NCI-H460 (cell line): ENCODE data around the gene HSH2D. TPM values are rescaled to one million over a fixed set of nuclear protein-coding genes. Genes with fewer than 3 reads are reported as not detected.
"Not testable (repeated sequence)": the region's sequence is repeated elsewhere in the genome, so short reads cannot be mapped to it uniquely, and the experiment has no call there.

Experiments used
- DNase-seq: peaks from one replicate; pipeline ENCODE4 v3.0.0-alpha.2; 2016; ENCODE audit warnings: low read depth; ENCODE audit errors: extremely low read depth
- polyA plus RNA-seq: library from polyadenylated mRNA; depleted of rRNA; stranded (reverse); fragments of >200 nt; gene quantifications from 2 replicates; pipeline ENCODE4 v1.2.3, GENCODE V29; 2014; cell fraction: nucleus; rRNA removed
- total RNA-seq: library from RNA; depleted of rRNA; stranded (reverse); fragments of >200 nt; shearing (Covaris generic); gene quantifications from 2 replicates; pipeline ENCODE4 v1.2.3, GENCODE V29; 2014; rRNA removed

Gene HSH2D, protein sequence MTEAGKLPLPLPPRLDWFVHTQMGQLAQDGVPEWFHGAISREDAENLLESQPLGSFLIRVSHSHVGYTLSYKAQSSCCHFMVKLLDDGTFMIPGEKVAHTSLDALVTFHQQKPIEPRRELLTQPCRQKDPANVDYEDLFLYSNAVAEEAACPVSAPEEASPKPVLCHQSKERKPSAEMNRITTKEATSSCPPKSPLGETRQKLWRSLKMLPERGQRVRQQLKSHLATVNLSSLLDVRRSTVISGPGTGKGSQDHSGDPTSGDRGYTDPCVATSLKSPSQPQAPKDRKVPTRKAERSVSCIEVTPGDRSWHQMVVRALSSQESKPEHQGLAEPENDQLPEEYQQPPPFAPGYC
- not detected in 2 replicates for total RNA-seq
- not detected in 2 replicates for polyA plus RNA-seq

DNA sequence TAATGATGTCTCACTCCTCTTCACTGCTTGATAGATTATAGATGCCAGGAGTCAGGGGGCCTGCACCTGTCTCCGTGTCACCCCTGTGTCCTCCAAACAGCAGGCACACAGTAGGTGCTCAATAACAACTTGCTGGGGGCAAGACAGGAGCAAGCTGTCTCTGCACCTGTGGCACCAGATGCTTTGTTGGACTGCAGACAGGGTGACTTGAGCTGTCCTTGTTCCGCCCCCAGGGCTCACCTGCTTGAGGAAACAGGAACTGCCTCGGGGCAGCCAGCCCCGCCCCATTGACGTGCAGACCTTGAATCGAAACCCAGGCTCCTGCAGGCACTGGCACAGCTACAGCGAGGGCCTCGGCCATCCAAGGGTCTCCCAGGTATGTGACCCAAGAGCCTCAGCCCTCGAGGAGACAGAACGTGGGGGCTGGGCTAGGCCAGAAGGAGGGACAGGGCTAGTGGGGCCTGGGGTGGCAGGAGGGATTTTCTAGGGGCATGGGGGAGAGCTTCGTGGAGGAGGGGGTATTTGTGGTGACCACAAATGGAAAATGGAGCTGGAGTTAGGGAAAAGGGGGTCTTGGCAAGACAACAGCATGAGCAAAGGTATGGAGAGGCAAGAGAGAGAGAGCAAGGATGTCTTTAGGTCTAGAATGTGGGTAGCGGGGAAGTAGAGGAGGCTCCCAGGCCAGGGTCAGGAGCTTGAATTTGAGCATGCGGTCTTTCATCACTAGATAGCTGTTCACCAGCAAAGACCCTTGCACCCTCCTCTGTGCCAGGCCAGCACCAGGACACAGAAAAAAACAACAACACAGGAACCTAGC, at the start of gene HSH2D:
Gene HSH2D (plus strand): TSS at position 287 of the 817 bp plus-strand sequence. CDS start 5,066 bp downstream, outside the sequence.
- no peak for DNase-seq

DNA sequence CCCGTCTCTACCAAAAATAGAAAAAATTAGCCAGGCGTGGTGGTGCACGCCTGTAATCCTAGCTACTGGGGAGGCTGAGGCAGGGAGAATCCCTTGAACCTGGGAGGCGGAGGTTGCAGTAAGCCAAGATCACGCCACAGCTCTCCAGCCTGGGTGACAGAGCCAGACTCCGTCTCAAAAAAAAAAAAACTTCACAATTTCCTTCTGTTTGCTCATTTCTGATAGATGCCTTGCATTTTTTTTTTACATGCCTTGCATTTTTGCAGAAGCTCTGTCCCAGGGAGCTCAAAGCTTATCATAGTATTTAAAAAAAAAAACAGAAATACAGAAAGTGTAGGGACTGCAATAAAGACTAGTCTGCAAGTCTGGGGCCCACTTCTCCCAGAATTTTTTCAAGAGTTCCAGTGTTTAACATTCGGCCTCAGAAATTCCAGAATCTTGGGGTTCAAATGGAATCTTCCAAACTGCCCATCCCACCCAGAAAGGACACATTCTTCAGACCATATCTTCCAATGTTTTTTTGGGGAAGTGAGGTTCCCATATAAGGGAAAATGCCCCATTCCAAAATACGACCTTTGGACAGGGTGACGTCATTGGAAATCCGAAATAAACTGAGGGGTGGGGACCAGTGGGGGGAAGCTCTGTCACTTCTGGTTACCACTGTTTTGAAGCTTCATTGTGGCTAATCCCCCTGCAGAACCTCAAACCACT, 49.0 kb upstream of the HSH2D start:
- DNase-seq, result no peak

DNA sequence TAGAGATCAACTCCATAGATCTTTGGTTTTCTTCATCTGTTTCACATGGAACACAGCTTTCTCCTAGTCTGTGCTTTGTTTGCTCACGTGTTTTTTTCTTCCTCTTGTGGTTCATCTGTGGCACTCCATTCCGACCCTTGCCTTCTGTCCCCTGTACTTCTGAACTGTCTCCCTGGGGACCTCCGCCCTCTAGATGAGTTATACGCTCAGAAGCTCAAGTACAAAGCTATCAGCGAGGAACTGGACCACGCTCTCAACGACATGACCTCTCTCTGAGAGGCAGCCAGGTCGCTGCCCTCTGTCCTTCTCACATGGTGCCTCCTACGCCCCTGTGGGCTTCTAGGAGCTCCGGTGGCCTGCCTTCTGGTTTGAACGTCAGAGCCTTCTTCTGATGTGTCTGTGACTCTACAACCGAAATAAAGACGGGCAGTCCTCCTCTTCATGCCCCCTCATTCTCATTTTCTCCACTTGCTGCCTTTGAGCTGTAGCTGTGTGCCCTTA, 48.4 kb upstream of the HSH2D start:
- no peak for DNase-seq

DNA sequence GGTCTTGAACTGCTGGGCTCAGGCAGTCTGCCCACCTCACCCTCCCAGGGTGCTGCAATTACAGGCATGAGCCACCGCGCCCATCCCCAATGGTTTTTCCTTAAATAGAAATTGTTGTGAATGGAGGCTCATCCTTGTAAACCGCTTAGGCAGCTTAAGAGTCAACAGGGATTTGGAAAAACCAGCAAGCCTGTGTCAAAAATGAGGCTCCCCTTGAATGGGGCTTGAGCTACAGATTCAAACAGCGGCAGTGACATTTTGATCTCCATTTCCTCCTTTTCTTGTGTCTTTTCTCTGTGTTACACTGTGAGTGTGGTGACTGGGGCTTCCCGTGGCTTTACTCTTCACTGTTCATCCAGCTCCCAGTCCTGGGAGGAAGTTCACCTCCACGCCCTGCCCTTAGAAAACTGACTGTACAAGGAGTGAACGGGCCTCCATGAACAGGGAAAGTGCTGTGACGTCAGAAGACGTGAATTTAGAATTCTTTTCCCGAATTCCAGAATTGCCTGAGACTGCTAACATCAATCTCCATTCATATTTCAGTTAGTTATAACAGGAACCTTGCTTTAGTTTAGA, 47.1 kb upstream of the HSH2D start:
- no peak for DNase-seq

DNA sequence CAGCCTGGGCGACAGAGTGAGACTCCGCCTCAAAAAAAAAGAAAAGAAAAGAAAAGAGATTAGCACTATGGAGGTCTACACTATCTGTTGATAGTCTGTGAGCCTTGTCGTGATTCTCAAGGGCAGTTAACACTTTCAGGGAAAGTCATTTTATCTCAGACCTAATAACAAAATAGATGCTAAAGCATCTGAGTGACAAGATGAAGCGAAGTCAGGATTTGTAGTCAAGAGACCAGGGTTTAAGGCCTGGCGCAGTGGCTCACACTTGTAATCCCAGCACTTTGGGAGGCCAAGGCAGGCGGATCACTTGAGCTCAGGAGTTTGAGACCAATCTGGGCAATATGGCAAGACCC, 45.1 kb upstream of the HSH2D start:
- no peak for DNase-seq

DNA sequence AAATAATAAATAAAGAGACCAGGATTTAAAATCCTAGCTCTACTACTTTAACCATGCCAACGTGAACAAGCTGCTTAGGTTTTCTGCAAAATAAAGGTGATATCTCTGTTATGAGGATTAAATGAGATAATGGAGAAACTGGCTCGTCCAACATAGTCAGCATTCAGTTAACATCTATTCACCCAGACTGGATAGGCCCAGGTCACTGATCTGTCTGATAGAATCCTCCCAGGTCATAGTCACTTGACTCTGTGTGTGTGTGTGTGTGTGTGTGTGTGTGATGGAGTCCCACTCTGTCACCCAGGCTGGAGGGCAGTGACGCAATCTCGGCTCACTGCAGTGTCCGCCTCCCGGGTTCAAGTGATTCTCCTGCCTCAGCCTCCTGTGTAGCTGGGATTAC, 44.7 kb upstream of the HSH2D start:
- no peak for DNase-seq

DNA sequence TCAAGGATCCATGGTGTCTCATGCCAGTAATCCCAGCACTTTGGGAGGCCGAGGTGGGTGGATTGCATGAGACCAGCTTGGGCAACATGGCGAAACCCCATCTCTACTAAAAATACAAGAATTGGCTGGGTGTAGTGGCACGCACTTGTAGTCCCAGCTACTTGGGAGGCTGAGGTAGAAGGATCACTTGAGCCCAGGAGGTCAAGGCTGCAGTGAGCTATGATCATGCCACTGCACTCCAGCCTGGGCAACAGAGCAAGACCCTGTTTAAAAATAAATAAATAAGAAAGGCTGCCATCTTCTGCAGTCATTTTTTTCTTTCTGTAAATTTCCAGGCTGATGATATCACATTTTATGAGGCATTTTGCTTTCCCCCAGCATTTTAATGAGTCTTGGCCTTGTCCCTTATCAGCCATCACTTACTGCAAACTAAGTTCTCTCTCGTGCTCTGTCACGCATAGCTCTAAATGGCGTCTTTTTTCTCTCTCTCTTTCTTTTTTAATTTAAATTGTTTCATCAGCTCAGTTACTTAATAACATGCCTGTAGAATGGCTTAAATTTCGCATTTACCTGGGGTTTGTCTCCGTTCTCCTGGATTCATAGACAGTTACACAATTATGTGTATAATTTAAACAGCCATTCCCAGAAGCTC, 44.0 kb upstream of the HSH2D start:
- not testable (repeated sequence) for DNase-seq

DNA sequence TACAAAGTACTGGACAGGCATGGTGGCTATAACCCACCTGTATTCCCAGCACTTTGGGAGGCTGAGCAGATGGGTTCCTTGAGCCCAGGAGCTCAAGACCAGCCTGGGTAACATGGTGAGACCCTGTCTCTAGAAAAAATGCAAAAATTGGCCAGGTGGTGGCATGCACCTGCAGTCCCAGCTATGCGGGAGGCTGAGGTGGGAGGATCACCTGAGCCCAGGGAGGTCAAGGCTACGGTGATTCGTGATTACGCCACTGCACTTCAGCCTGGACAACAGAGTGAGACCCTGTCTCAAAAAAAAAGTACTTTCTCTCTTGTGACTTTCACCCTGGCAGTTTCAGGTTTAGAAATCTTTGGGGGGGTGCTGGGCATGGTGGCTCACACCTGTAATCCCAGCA, 43.0 kb upstream of the HSH2D start:
- no peak for DNase-seq

DNA sequence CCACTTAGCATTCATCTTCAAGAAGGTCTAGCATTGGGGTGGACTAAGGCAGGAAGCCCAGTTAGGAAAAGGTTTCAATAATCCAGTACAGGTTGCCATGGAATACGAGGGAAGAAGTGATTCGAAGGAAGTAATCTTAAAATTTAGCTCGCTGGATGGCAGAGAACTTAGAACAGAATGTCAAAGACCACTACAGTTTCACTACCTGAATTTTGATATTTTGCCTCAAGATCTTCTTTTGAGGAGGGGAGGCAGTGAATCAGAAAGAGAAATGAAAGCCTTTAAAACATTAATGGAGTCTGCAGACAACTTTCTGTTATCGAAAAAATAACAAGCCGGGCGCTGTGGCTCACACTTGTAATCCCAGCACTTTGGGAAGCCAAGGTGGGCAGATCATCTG, 38.8 kb upstream of the HSH2D start:
- DNase-seq, result no peak

DNA sequence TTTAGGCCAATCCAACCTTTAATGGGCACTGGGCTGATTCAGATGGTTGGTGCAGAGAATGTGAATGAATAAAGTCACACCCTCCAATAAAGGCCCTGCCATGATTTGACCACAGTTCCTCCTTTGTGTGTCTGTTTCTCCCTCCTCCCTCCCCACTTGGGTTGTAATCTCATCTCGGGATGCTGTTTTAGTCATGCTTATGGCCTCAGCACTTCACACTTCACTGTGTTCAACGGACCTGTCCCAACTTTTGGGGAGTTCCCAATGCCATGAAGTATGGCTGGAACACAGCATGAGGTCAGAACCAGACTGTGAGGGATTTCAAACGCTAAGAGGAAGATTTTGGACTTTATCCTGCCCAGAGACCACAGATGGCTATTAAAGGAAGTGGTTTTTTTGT, 37.4 kb upstream of the HSH2D start:
- peak; percentile 20 for DNase-seq

DNA sequence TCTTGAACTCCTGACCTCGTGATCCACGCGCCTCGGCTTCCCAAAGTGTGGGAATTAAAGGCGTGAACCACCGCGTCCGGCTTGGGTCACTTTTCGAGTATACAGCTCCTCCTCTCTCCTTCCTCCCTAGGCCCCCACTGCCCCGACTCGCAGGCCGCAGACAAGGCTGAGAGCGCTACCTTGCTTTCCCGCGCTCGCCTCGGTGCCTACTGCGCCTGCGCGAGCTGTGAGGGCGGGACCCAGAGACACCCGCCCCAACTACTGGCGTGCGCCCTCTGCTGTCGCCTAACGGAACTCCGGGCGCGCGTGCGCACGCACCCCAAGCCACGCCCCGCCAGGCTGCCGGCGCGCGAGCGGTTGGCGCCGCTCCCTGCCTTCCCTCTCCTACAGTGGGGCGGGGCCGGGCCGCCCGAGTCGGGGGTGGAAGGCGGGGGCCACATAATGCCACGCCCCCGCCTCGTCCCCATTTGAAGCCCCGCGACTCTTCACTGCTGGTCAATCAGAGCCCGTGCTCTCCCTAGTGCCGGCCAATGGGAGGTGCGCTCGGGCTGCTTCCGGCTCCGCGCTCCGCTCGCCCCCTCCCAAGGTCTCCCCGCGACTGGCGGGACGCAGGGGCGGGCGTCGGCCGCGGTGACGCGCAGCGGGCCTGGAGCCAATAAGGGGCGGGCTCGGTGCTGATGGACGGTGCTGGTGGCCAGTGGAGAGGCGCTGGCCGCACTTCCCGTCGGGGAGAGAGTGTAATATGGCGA, 32.2 kb upstream of the HSH2D start, which contains the start of gene RAB8A:
Gene RAB8A (plus strand): TSS at position 730 of the 749 bp plus-strand sequence. CDS start 13 bp downstream, at position 743.
- DNase-seq, result peak; percentile 97

DNA sequence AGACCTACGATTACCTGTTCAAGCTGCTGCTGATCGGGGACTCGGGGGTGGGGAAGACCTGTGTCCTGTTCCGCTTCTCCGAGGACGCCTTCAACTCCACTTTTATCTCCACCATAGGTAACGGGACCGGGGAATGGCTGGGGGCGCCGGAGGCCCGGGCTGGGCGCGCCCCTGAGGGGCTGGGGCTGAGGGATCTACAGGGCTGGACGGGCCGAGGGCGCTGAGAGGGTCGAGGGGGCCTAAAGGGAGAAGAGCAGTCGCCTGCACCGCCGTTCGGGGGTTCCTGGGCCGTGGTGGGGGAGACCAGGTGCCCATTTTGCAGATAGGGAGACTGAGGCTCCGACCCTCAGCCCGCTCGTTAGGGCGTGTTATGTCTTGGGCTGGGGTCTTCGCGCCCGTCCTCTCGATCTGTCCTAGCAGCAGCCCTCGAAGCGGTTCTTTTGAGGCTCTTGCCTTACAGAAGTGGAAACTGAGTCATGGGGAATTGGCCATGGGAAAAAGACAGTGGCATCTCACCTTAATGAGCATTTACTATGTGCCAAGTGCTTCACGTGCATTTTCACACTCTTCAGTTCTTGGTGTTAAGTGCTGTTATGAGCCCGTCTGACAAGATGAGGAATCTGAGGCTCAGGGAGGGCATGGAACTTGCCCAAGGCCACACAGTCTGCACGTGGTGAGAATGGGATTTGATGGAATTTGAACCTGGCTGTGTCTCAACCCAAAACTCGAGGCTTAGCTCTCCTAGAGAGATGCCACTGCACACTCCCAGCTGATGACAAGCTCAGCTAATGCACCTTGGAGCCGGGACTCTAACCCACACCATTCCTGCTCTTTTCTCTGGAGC, 31.4 kb upstream of the HSH2D start:
- DNase-seq, result no peak

DNA sequence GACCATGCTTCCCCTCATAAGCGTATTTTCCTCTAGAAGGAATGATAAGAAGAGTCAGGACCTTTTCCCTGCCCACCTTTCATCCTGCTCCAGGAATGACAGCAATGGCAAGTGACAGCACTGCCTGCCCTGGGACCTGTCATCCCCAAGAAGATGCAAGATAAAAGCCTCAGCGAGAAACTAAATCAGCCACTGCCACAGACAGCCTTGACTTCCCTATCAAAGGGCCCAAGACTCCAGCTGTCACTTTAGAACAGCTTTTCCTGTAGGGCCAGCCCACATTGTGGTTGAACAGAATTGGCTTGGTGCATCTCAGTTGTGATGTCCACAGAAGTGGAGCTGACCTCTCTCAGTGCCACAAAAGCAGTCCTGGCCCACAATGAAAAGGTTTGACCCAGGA, 30.7 kb upstream of the HSH2D start:
- no peak for DNase-seq

DNA sequence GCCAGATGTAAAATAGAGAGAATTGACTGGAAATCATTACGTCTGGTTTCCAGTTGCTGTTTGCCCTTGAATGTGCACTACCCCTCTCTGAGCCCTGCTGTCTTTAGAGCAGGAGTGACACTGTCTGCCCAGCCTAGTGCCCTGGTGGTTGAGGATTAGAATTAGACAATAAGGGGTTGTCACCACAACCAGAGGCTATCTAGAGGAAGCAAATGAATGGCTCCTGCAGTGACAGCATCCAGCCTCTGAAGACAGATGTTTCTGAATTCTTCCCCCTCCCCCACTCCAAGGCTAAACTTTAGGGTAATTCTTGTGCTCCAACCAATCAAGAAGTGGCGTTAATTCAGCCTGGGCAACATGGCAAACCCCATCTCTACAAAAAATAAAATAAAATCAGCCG, 29.8 kb upstream of the HSH2D start:
- no peak for DNase-seq

DNA sequence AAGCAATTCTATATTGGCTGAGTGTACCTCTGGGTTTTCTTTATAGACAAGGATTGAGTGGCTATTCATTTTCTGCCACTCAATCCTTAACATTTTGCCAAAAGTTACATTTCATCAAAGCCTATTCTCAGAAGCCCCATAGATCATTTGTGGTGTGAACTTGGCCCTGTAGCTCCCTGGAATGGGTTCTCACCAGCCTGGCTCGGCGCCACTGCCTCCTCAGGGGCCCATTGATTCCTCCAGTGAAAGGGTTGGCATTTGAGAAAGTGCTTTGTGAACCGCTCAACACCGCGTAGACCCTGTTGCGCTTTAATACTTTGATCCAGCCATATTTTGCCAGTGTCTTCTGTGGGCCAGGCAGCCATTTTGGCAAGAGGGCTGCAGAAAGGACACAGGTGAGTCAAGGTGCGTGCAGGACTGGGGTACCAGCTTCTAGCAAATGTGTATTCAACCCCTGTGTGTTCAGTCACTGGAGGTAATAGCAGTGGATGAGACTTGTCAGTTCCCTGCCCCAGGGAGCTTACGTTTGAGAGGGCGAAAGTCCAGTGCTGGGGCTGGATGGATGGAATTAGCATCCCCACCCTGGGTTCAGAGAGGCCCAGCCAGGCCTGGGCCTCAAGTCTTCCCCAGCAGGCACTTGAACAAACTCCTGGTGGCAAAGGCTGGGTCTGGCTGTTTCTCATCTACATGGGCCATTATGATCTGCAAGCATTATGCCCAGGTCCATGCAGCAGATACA, 28.0 kb upstream of the HSH2D start:
- no peak for DNase-seq

DNA sequence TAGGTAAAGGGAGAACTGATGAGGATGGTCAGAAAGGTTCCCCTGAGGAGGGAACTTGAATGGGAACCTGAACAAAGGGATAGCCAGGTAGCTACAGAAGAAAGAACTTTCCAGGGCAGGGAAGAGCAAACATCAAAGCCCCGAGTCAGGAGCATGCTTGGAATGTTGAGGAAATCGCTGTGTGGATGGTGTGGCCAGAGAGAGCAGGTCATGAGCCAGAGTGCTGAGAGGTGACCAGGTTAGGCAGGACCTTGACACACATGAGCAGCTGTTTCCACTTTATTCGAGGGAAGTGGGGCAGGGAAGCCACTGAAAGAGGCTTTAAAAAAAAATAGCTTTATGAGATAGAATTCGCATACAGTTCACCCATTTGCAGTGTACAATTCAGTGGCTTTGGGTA, 27.4 kb upstream of the HSH2D start:
- no peak for DNase-seq

DNA sequence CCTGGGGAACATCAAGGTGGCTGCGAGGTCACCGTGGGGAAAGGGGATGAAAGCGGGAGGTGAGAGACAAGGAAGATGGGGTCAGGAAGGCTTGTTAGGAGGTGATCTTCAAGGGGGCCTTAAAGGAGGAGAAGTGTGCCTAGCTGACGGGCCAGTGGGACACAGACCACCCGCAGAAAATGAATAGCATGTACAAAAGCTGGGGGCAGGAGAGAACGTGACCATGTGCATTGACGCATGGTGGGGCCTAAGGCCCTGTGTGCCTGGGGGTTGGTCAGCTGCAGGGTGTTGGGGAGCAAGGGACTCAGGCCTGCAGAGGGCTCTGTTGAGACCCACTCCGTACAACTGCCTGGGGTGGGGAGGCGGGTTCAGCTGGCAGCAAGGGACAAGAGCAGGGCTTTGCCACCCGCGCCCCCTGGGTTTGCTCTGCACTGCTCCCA, 25.9 kb upstream of the HSH2D start:
- no peak for DNase-seq
